Liver (tissue), 9 donors: Measurements from ENCODE around the gene CCDC88C. TPM values are rescaled to one million over a fixed set of nuclear protein-coding genes. Genes with fewer than 3 reads are reported as not detected.

ENCODE experiments used
- DNase-seq: peaks from one replicate; pipeline ENCODE4 v3.0.0-alpha.2; 2017; ENCODE audit warnings: low spot score
- H3K27ac ChIP-seq, 2 donors: one replicate each; pipeline ENCODE4 v1.7.0; 2013; ENCODE audit warnings: inconsistent platforms in 2 of 2, low read length in 2 of 2, control low read depth in 1 of 2, low read depth in 1 of 2, mild to moderate bottlenecking in 1 of 2
- H3K27me3 ChIP-seq, 4 donors: one replicate each; pipeline versions ENCODE4 v1.6.1 to v1.7.0; 2013; ENCODE audit warnings: low read length in 3 of 4, inconsistent platforms in 1 of 4, mild to moderate bottlenecking in 1 of 4, moderate library complexity in 1 of 4; ENCODE audit not compliant: control insufficient read depth in 4 of 4, insufficient read depth in 4 of 4
- H3K36me3 ChIP-seq, 4 donors: one replicate each; pipeline versions ENCODE4 v1.6.1 to v1.7.0; 2013; ENCODE audit warnings: low read length in 3 of 4, mild to moderate bottlenecking in 3 of 4, low read depth in 1 of 4, moderate library complexity in 1 of 4; ENCODE audit not compliant: control insufficient read depth in 4 of 4, insufficient read depth in 3 of 4
- H3K4me1 ChIP-seq, 4 donors: one replicate each; pipeline versions ENCODE4 v1.6.1 to v1.7.0; 2013; ENCODE audit warnings: low read length in 3 of 4, mild to moderate bottlenecking in 3 of 4, moderate library complexity in 1 of 4; ENCODE audit not compliant: control insufficient read depth in 4 of 4, insufficient read depth in 4 of 4
- H3K4me3 ChIP-seq, 3 donors: one replicate each; pipeline versions ENCODE4 v1.6.1 to v1.7.0; 2013; ENCODE audit warnings: low read length in 3 of 3, control low read depth in 1 of 3, low read depth in 1 of 3, mild to moderate bottlenecking in 1 of 3
- H3K9ac ChIP-seq, 2 donors: one replicate each; pipeline ENCODE4 v1.7.0; 2013; ENCODE audit warnings: low read length in 2 of 2, mild to moderate bottlenecking in 2 of 2, moderate library complexity in 2 of 2, control low read depth in 1 of 2, low read depth in 1 of 2
- H3K9me3 ChIP-seq, 4 donors: one replicate each; pipeline versions ENCODE4 v1.6.1 to v1.7.0; 2013; ENCODE audit warnings: low read length in 3 of 4; ENCODE audit not compliant: control insufficient read depth in 4 of 4
- ATF3 ChIP-seq: IDR thresholded peaks from 2 replicates; pipeline ENCODE4 v1.6.1; 2016; ENCODE audit warnings: antibody characterized with exemption
- CTCF ChIP-seq: fragments of 150-350 bp; IDR thresholded peaks from 2 replicates; pipeline ENCODE4 v1.5.1; 2017; ENCODE audit warnings: improper control_type of control experiment, low read depth, low read length; ENCODE audit not compliant: missing input control
- EGR1 ChIP-seq, 2 donors: IDR thresholded peaks; 2 replicates each; pipeline ENCODE4 v1.6.1; 2016 to 2018; ENCODE audit warnings: antibody characterized with exemption in 2 of 2, low read depth in 2 of 2
- FOXA1 ChIP-seq: IDR thresholded peaks from 2 replicates; pipeline ENCODE4 v1.6.1; 2016; ENCODE audit warnings: antibody characterized with exemption
- FOXA2 ChIP-seq: IDR thresholded peaks from 2 replicates; pipeline ENCODE4 v1.6.1; 2016; ENCODE audit warnings: antibody characterized with exemption
- GABPA ChIP-seq, 2 donors: IDR thresholded peaks in 1 of 2; conservative IDR thresholded peaks in 1 of 2; 2 replicates each; pipeline ENCODE4 v1.6.1; 2016; ENCODE audit warnings: antibody characterized with exemption in 2 of 2, mild to moderate bottlenecking in 1 of 2, moderate library complexity in 1 of 2
- HNF4A ChIP-seq, 2 donors: conservative IDR thresholded peaks; 2 replicates each; pipeline ENCODE4 v1.6.1; 2016; ENCODE audit warnings: antibody characterized with exemption in 2 of 2, mild to moderate bottlenecking in 2 of 2
- HNF4G ChIP-seq: IDR thresholded peaks from 2 replicates; pipeline ENCODE4 v1.6.1; 2016; ENCODE audit warnings: antibody characterized with exemption
- JUND ChIP-seq, 2 donors: IDR thresholded peaks; 2 replicates each; pipeline ENCODE4 v1.6.1; 2016; ENCODE audit warnings: antibody characterized with exemption in 2 of 2
- MAX ChIP-seq: IDR thresholded peaks from 2 replicates; pipeline ENCODE4 v1.6.1; 2016; ENCODE audit warnings: antibody characterized with exemption
- NR2F2 ChIP-seq: IDR thresholded peaks from 2 replicates; pipeline ENCODE4 v1.6.1; 2016; ENCODE audit warnings: antibody characterized with exemption
- RAD21 ChIP-seq, 2 donors: IDR thresholded peaks; 2 replicates each; pipeline ENCODE4 v1.6.1; 2016; ENCODE audit warnings: antibody characterized with exemption in 2 of 2, mild to moderate bottlenecking in 2 of 2
- REST ChIP-seq: IDR thresholded peaks from 2 replicates; pipeline ENCODE4 v1.6.1; 2016; ENCODE audit warnings: antibody characterized with exemption, mild to moderate bottlenecking
- RXRA ChIP-seq, 2 donors: IDR thresholded peaks; 2 replicates each; pipeline ENCODE4 v1.6.1; 2017 to 2018; ENCODE audit warnings: antibody characterized with exemption in 2 of 2, mild to moderate bottlenecking in 1 of 2
- SP1 ChIP-seq: IDR thresholded peaks from 2 replicates; pipeline ENCODE4 v1.6.1; 2018; ENCODE audit warnings: antibody characterized with exemption, mild to moderate bottlenecking
- TAF1 ChIP-seq: conservative IDR thresholded peaks from 2 replicates; pipeline ENCODE4 v1.6.1; 2016; ENCODE audit warnings: antibody characterized with exemption, mild to moderate bottlenecking
- YY1 ChIP-seq: IDR thresholded peaks from 2 replicates; pipeline ENCODE4 v1.6.1; 2016; ENCODE audit warnings: antibody characterized with exemption, mild to moderate bottlenecking
- ZBTB33 ChIP-seq: IDR thresholded peaks from 2 replicates; pipeline ENCODE4 v1.6.1; 2016; ENCODE audit warnings: antibody characterized with exemption
- WGBS: extraction: QIAGEN DNeasy Blood & Tissue Kit; methylation state at CpG from one replicate; pipeline ENCODE4 v1.1.7; 2013; 5-methylcytosine and 5-hydroxymethylcytosine counted together
- polyA plus RNA-seq, 2 donors: library from polyadenylated mRNA; stranded (reverse) in 1 of 2; unstranded in 1 of 2; fragments of 200-250 nt in 1 of 2; fragments of >200 nt in 1 of 2; fragmentation: Nextera tagmentation in 1 of 2; extraction: Ambion mirVana in 1 of 2; gene quantifications; one replicate each; pipeline versions ENCODE4 v1.2.1 to v1.2.3, GENCODE V29; 2013 to 2015
- total RNA-seq, 2 donors: library from RNA; depleted of rRNA; stranded (reverse); fragments of >200 nt; gene quantifications; one replicate each; pipeline ENCODE4 v1.2.3, GENCODE V29; 2014
- donor health status: healthy.
- donor health status: healthy.
- donor health status: healthy.
- donor health status: healthy.
- donor health status: healthy.

The CCDC88C gene
- total and polyA plus RNA-seq, 4 donors = 1.3 to 10.8 (median 4.0) TPM

- peaks cover 0 to 21% (median 13%) of the 10 kb centered on the region in 4 donors for H3K4me1 ChIP-seq
- 44% methylated on average over 18 of the region's 18 CpGs for WGBS
- no peaks in the 10 kb centered on the region for H3K36me3 ChIP-seq
- no peaks in the 10 kb centered on the region for H3K9me3 ChIP-seq
- H3K27ac ChIP-seq = peak overlapping the region in 1 of 2 donors; percentile 7
- DNase-seq = no peak
- peak overlapping the region; percentile 32 to 56 (median 39) for H3K4me3 ChIP-seq
- no peak overlapping the region for H3K9ac ChIP-seq
- no peak for TF ChIP-seq MAX
- no peak for TF ChIP-seq ZBTB33
- TF ChIP-seq NR2F2 = no peak
- no peak for TF ChIP-seq RXRA (IDR thresholded peaks at IDR 0.05)
- no peak for TF ChIP-seq YY1
- H3K27me3 ChIP-seq = no peaks in the 10 kb centered on the region
These were observed 66.7 kb downstream of the CCDC88C start for GRCh38 chr14:91350813-91351511.

- DNase-seq = no peak
- H3K27ac ChIP-seq = no peak overlapping the region
- no peaks in the 10 kb centered on the region for H3K27me3 ChIP-seq
- TF ChIP-seq HNF4G (no peak), RXRA (IDR thresholded peaks at IDR 0.05) (no peak), MAX (no peak), CTCF (no peak), HNF4A (conservative IDR thresholded peaks at IDR 0.05) (no peak), EGR1 (IDR thresholded peaks at IDR 0.05; ENCODE audit: low read depth in 2 of 2) (no peak), GABPA (IDR thresholded peaks at IDR 0.05 in 1 of 2, conservative IDR thresholded peaks at IDR 0.05 in 1 of 2) (no peak), JUND (IDR thresholded peaks at IDR 0.05) (no peak), FOXA2 (no peak), ATF3 (no peak), RAD21 (IDR thresholded peaks at IDR 0.05) (no peak), NR2F2 (no peak), SP1 (no peak), TAF1 (no peak), YY1 (no peak), REST (no peak), FOXA1 (no peak), ZBTB33 (no peak)
- H3K36me3 ChIP-seq = no peaks in the 10 kb centered on the region
- H3K4me1 ChIP-seq = peaks cover 0 to 21% (median 13%) of the 10 kb centered on the region in 4 donors
- peak overlapping the region in 2 of 3 donors; percentile 32 to 56 for H3K4me3 ChIP-seq
- H3K9me3 ChIP-seq = no peaks in the 10 kb centered on the region
- H3K9ac ChIP-seq = no peak overlapping the region
- WGBS = 42% methylated on average over 1 of the region's 1 CpG
These were observed 67.2 kb downstream of the CCDC88C start for GRCh38 chr14:91350483-91350812.
